Measurements from ENCODE around the gene PTPRB.

DNA sequence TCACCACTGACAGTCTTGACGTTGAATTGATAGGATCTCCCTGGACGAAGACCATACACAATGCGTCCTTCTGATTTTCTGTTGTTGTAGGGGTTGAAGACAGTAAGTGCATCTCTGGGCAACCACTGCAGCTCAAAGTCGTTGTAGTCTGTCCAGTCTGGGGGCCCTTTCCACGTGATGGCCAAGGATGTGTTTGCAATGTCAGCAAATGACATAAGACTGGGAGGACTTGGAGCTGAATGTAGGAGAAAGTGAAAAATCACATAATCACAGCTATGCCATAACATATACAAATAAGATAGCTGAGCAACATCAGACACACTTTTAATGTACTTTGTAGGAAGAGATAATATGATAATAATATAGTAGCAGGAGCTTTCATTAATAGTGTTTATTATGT, 77.8 kb downstream of the PTPRB start:
- TF ChIP-seq, protein P1, sequence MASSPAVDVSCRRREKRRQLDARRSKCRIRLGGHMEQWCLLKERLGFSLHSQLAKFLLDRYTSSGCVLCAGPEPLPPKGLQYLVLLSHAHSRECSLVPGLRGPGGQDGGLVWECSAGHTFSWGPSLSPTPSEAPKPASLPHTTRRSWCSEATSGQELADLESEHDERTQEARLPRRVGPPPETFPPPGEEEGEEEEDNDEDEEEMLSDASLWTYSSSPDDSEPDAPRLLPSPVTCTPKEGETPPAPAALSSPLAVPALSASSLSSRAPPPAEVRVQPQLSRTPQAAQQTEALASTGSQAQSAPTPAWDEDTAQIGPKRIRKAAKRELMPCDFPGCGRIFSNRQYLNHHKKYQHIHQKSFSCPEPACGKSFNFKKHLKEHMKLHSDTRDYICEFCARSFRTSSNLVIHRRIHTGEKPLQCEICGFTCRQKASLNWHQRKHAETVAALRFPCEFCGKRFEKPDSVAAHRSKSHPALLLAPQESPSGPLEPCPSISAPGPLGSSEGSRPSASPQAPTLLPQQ (tag by site-specific recombination; IDR thresholded peaks at IDR 0.05) = no peak
- TF ChIP-seq YY1 (tag by site-specific recombination; IDR thresholded peaks at IDR 0.05) (no peak), ZNF223 (tag by site-specific recombination; IDR thresholded peaks at IDR 0.05) (no peak), REPIN1 (tag by site-specific recombination; IDR thresholded peaks at IDR 0.05; ENCODE audit: low read depth) (no peak), ZNF274 (IDR thresholded peaks at IDR 0.05; ENCODE audit: low read length) (no peak), ZNF274 (tag by site-specific recombination; IDR thresholded peaks at IDR 0.05; ENCODE audit: borderline replicate concordance) (no peak), PRDM1 (tag by site-specific recombination; IDR thresholded peaks at IDR 0.05) (no peak)
- TF ChIP-seq, protein P2, sequence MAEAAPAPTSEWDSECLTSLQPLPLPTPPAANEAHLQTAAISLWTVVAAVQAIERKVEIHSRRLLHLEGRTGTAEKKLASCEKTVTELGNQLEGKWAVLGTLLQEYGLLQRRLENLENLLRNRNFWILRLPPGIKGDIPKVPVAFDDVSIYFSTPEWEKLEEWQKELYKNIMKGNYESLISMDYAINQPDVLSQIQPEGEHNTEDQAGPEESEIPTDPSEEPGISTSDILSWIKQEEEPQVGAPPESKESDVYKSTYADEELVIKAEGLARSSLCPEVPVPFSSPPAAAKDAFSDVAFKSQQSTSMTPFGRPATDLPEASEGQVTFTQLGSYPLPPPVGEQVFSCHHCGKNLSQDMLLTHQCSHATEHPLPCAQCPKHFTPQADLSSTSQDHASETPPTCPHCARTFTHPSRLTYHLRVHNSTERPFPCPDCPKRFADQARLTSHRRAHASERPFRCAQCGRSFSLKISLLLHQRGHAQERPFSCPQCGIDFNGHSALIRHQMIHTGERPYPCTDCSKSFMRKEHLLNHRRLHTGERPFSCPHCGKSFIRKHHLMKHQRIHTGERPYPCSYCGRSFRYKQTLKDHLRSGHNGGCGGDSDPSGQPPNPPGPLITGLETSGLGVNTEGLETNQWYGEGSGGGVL (tag by site-specific recombination; IDR thresholded peaks at IDR 0.05) = no peak
- TF ChIP-seq, protein P3, sequence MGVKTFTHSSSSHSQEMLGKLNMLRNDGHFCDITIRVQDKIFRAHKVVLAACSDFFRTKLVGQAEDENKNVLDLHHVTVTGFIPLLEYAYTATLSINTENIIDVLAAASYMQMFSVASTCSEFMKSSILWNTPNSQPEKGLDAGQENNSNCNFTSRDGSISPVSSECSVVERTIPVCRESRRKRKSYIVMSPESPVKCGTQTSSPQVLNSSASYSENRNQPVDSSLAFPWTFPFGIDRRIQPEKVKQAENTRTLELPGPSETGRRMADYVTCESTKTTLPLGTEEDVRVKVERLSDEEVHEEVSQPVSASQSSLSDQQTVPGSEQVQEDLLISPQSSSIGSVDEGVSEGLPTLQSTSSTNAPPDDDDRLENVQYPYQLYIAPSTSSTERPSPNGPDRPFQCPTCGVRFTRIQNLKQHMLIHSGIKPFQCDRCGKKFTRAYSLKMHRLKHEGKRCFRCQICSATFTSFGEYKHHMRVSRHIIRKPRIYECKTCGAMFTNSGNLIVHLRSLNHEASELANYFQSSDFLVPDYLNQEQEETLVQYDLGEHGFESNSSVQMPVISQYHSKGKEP (tag by site-specific recombination; IDR thresholded peaks at IDR 0.05) = no peak
- TF ChIP-seq, protein P4, sequence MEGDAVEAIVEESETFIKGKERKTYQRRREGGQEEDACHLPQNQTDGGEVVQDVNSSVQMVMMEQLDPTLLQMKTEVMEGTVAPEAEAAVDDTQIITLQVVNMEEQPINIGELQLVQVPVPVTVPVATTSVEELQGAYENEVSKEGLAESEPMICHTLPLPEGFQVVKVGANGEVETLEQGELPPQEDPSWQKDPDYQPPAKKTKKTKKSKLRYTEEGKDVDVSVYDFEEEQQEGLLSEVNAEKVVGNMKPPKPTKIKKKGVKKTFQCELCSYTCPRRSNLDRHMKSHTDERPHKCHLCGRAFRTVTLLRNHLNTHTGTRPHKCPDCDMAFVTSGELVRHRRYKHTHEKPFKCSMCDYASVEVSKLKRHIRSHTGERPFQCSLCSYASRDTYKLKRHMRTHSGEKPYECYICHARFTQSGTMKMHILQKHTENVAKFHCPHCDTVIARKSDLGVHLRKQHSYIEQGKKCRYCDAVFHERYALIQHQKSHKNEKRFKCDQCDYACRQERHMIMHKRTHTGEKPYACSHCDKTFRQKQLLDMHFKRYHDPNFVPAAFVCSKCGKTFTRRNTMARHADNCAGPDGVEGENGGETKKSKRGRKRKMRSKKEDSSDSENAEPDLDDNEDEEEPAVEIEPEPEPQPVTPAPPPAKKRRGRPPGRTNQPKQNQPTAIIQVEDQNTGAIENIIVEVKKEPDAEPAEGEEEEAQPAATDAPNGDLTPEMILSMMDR (tag by site-specific recombination; IDR thresholded peaks at IDR 0.05) = no peak

All from HEK293 (cell line).